Mammary epithelial cell (primary cell): Measurements from ENCODE around the gene TBC1D22B.

Source experiments
- CTCF ChIP-seq, 2 donors: IDR thresholded peaks in 1 of 2; conservative IDR thresholded peaks in 1 of 2; 2 replicates each; pipeline ENCODE4 v1.5.1; 2011 to 2012; ENCODE audit warnings: inconsistent platforms in 2 of 2, low read length in 2 of 2, mild to moderate bottlenecking in 2 of 2, control low read depth in 1 of 2, low read depth in 1 of 2; ENCODE audit not compliant: insufficient read depth in 1 of 2; ENCODE audit errors: extremely low read depth in 1 of 2
- EZH2 ChIP-seq: IDR thresholded peaks from 2 replicates; pipeline ENCODE4 v1.6.1; 2012; ENCODE audit warnings: low read length, inconsistent platforms, borderline replicate concordance

GRCh38 chr6:37317312-37318038 is 59.9 kb downstream of the TBC1D22B start:
- no peak for TF ChIP-seq CTCF (conservative IDR thresholded peaks at IDR 0.05 in 1 of 2, IDR thresholded peaks at IDR 0.05 in 1 of 2; ENCODE audit: extremely low read depth in 1 of 2, insufficient read depth in 1 of 2, low read depth in 1 of 2, low read length in 2 of 2)
- no peak for TF ChIP-seq EZH2
